ENCODE results near the gene NEK2. TPM values are rescaled to one million over a fixed set of nuclear protein-coding genes. Genes with fewer than 3 reads are reported as not detected.

The NEK2 gene
- total RNA-seq, 1 donor from 2014 or later, result 28.0 TPM

- H3K4me3 ChIP-seq (ENCODE audit: low read depth, low read length), result no peak overlapping the region
- no peak for DNase-seq (ENCODE audit: low read depth)
- TF ChIP-seq CTCF (conservative IDR thresholded peaks at IDR 0.05; ENCODE audit: low read depth, low read length), result no peak
Measured at GRCh38 chr1:211614615-211615014, 60.8 kb downstream of the NEK2 start.

- TF ChIP-seq CTCF (conservative IDR thresholded peaks at IDR 0.05; ENCODE audit: low read depth, low read length), result no peak
- no peak overlapping the region for H3K4me3 ChIP-seq (ENCODE audit: low read depth, low read length)
- DNase-seq (ENCODE audit: low read depth), result no peak
Measured at GRCh38 chr1:211613951-211614350, 61.5 kb downstream of the NEK2 start.

GRCh38 chr1:211613108-211613947 is 62.1 kb downstream of the NEK2 start:
- H3K4me3 ChIP-seq (ENCODE audit: low read depth, low read length), result no peak overlapping the region
- peak; percentile 38 for DNase-seq (ENCODE audit: low read depth)
- TF ChIP-seq CTCF (conservative IDR thresholded peaks at IDR 0.05; ENCODE audit: low read depth, low read length), result no peak

GRCh38 chr1:211612786-211613107 is 62.7 kb downstream of the NEK2 start:
- no peak for TF ChIP-seq CTCF (conservative IDR thresholded peaks at IDR 0.05; ENCODE audit: low read depth, low read length)
- no peak for DNase-seq (ENCODE audit: low read depth)
- H3K4me3 ChIP-seq (ENCODE audit: low read depth, low read length), result no peak overlapping the region

Other genes with a start within 250 kb of the NEK2 start
- 0.06 and 0.07 TPM in 2 replicates for gene RD3, start 183.5 kb downstream of the NEK2 start, total RNA-seq
- gene SLC30A1, start 96.5 kb downstream of the NEK2 start, total RNA-seq, result 5.4 and 6.9 TPM in 2 replicates
- 35.5 and 42.7 TPM in 2 replicates for gene LPGAT1, start 155.1 kb upstream of the NEK2 start, total RNA-seq